Skeletal muscle satellite cell (primary cell): ENCODE measurements around the gene PPP2CA.
"Not testable (repeated sequence)": the region's sequence is repeated elsewhere in the genome, so short reads cannot be mapped to it uniquely, and the experiment has no call there.

Experiments used
- H3K27me3 ChIP-seq: 2 replicates; pipeline ENCODE4 v1.7.0; 2013; ENCODE audit warnings: low read length; ENCODE audit not compliant: control insufficient read depth, insufficient read depth
- H3K36me3 ChIP-seq: 2 replicates; pipeline ENCODE4 v1.7.0; 2013; ENCODE audit warnings: mild to moderate bottlenecking, control low read depth, low read length; ENCODE audit not compliant: insufficient read depth
- H3K4me1 ChIP-seq: 2 replicates; pipeline ENCODE4 v1.7.0; 2013; ENCODE audit warnings: low read length; ENCODE audit not compliant: control insufficient read depth, insufficient read depth
- H3K4me2 ChIP-seq: 2 replicates; pipeline ENCODE4 v1.7.0; 2013; ENCODE audit warnings: mild to moderate bottlenecking, low read length
- H3K4me3 ChIP-seq: 2 replicates; pipeline ENCODE4 v1.7.0; 2013; ENCODE audit warnings: low read length
- H3K9ac ChIP-seq: 2 replicates; pipeline ENCODE4 v1.7.0; 2013; ENCODE audit warnings: mild to moderate bottlenecking, low read depth, low read length, moderate library complexity
- H3K9me3 ChIP-seq: replicated peaks from 2 replicates; pipeline ENCODE4 v1.7.0; 2013; ENCODE audit warnings: mild to moderate bottlenecking, control low read depth, low read length

The PPP2CA gene

DNA sequence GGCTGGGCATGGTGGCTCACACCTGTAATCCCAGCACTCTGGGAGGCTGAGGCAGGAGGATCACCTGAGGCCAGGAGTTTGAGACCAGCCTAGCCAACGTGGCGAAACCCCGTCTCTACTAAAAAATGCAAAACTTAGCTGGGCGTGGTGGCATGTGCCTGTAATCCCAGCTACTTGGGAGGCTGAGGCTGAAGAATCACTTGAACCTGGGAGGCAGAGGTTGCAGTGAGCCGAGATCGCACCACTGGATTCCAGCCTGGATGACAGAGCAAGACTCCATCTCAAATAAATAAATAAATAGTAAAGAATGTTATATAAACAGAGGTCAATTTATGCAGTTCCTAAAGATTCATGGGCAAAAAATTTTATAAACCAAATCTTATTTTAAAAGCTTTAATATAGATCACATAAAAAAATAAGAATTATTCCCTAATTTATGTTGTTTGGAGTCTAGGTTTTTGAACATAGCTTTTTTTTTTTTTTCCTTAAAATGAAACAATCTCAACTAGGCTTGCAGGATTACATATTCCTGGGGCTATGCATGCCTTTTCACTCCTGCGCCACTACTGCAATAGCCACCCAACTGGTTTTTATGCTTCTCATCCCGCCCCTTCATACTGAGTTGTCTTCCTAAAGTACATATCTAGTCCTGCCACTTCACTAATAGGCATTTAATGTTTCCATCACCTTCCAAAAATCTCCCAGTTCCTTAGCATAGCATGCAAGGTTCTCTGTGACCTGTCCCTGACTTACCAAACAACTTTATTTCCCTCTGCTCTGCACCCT, 27.7 kb upstream of the PPP2CA start:
- H3K9me3 ChIP-seq, H3K4me3 ChIP-seq, H3K9ac ChIP-seq, H3K4me2 ChIP-seq, H3K27me3 ChIP-seq, H3K36me3 ChIP-seq: not testable (repeated sequence)
- peaks cover 29% of the 10 kb centered on the region for H3K4me1 ChIP-seq

DNA sequence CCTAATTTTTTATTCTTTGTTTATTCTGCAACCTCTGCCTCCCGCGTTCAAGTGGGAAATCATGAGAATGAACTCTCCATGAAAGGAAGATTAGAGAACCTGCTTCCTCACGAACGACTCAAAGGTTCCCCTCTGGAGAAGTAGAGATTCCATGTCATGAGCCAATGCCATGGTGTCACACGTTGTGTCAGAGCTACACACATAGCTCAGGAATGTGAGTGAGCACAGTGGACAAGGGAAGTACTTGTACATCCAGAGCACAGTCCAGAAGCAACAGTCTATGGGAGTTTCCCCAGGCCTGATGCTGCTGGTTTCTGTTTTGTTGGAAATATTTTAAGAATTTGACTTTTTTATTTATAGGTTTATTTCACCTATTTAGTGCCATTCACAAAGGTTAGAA, 26.8 kb upstream of the PPP2CA start:
- H3K27me3 ChIP-seq, result no peaks in the 10 kb centered on the region
- no peaks in the 10 kb centered on the region for H3K9me3 ChIP-seq
- no peak overlapping the region for H3K9ac ChIP-seq
- H3K4me2 ChIP-seq, result no peak overlapping the region
- H3K4me1 ChIP-seq, result peaks cover 37% of the 10 kb centered on the region
- no peaks in the 10 kb centered on the region for H3K36me3 ChIP-seq
- H3K4me3 ChIP-seq, result no peak overlapping the region

DNA sequence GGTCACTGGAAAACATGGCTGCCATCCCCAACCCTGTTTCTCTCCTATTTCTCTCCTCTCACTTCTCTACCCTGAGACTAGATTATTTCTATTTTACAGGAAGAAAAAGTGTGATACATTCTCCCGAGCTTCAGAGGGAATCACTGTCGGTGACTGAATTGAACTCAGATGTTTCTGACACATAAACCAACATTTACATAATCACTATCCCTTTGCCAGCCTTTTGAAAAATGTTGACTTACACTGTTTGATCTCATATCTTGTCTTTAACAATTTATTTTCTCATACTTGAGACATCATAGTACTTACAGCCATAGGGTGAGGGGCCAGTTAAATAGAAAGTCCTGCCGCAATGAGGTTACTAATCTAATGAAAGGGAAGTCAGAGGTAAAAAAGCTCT, 25.1 kb upstream of the PPP2CA start:
- Histone ChIP-seq H3K27me3 (no peaks in the 10 kb centered on the region), H3K4me1 (peaks cover 46% of the 10 kb centered on the region)

DNA sequence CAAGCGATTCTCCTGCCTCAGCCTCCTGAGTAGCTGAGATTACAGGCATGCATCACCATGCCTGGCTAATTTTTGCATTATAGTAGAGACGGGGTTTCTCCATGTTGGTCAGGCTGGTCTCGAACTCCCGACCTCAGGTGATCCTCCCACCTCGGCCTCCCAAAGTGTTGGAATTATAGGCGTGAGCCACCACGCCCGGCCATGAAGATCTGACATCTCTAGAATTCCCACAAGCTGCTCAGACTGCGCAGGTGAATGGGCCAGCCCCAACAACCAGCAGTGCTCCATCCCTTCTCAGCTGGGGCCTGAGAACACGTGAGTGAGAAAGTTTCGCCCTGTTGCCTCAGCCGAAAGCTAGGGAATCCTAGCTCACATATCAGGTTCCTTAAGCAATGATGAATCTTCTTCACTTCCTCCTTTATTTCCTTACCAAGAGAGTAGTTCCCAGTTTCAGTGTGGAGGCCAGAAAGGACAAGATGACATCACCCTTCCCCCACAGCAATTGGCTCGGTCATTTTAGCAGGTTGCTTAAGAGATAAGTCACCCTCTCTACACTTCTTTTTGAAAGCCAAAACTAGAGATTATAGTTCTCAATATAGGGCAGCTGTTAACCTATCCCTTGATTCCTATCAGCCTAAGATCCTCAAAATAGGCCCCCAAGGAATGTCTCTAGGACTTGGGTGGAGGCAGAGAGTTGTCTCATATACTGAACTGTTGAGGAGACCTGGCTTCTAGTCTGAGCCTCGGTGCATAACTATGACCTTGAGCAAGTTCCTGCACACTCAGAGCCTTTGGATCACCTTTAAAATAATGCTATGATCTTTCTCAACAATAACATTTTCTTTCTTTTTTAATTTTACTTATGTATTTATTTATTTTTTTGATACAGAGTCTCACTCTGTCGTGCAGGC, 23.9 kb upstream of the PPP2CA start:
- H3K4me2 ChIP-seq, result no peak overlapping the region
- no peaks in the 10 kb centered on the region for H3K36me3 ChIP-seq
- H3K4me3 ChIP-seq, result no peak overlapping the region
- H3K9me3 ChIP-seq, result no peaks in the 10 kb centered on the region
- peaks cover 46% of the 10 kb centered on the region for H3K4me1 ChIP-seq
- H3K9ac ChIP-seq, result no peak overlapping the region
- H3K27me3 ChIP-seq, result no peaks in the 10 kb centered on the region

More for the DNA sequence above, 25.1 kb upstream of the PPP2CA start:
- Histone ChIP-seq H3K9me3 (no peaks in the 10 kb centered on the region), H3K4me3 (no peak overlapping the region), H3K36me3 (no peaks in the 10 kb centered on the region), H3K4me2 (no peak overlapping the region), H3K9ac (no peak overlapping the region)

DNA sequence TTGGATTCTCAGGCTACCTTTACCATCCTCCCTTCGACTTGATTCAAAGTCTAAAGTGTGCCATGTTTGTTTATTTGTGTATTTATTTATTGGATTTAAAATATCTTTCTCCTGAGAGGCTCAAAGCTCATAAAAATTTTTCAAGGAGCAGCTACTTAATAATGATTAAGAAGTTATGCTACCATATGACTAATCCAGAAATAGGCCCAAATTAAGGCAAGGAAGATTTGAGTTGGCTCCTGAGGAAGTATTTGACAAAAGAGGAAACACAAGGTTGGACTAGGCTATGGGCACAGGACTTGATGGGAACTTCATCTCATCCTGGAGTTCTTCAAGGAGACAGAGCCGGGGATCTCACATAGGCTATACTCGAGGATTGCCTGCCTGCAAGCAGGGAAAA, 22.4 kb upstream of the PPP2CA start:
- no peak overlapping the region for H3K9ac ChIP-seq
- no peak overlapping the region for H3K4me3 ChIP-seq
- H3K4me1 ChIP-seq, result peaks cover 51% of the 10 kb centered on the region
- no peaks in the 10 kb centered on the region for H3K9me3 ChIP-seq
- H3K4me2 ChIP-seq, result no peak overlapping the region
- no peaks in the 10 kb centered on the region for H3K36me3 ChIP-seq
- no peaks in the 10 kb centered on the region for H3K27me3 ChIP-seq

DNA sequence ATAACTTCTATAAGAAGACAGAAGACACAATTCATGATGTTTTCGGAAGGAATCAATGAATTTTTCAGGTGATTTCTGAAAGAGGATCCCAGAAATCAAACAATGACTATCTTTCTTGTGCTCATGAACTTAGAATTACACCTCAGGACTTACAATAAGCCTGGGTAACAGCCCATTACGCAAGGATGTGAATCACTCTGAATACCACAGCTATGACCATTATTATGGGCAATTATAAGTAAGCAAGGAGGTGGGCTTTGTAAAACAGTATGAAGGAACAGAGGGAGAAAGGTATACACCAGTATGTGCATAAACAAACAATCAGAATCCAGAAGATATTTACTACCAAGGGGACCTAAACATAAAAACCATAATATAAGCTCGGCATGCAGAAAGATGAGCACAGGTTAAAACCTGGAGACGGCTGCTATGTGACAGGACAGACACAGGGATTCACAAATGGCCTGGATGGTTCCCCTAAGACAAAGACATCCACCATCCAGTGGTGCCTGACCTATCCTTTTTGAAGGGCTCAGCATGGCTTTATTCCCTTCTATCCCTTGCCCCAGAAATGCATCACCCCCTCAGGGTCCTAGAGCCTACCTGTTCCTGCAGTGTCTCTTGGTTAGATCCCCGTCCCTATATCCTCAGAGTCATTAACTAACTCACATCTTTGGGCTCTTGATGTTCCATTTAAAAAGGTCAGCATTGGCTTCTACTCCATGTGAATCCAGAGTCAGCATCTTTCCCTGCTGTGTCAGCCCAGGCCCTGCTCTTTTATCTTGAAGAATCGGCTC, 21.8 kb upstream of the PPP2CA start:
- peak overlapping the region; percentile 55 for H3K4me2 ChIP-seq
- no peaks in the 10 kb centered on the region for H3K36me3 ChIP-seq
- no peaks in the 10 kb centered on the region for H3K27me3 ChIP-seq
- H3K4me1 ChIP-seq, result peaks cover 45% of the 10 kb centered on the region
- H3K9me3 ChIP-seq, result no peaks in the 10 kb centered on the region
- H3K9ac ChIP-seq, result no peak overlapping the region
- H3K4me3 ChIP-seq, result peak overlapping the region; percentile 17

DNA sequence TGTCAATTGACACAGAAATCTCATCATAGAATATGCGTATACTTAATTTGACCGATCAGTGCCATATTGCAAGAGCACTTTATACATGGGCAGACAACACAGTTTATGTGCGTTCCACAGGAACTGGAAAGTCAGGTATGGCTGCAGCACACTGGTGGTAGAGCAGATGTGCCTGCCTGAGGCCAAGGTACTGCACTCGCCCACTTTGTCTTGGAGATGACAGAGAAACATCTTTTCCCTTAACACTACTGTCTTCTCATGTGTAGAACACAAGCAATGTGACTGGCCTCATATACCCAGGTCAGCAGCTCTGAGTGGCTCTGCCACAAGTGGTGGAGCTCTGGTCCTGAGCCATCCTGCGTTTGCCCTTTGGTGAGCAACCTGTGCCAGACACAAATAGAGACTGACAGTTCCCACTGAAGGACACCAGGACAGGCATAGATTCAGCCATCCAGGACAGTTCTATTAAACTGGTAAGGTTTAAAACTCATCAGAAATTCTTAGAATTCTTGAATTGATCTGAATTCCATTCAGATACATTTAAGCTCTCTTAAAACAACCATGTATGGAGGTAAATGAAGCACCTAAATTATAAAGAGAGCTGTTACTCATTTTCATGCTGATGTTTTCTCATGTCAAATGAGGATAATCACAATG, 21.0 kb upstream of the PPP2CA start:
- H3K4me2 ChIP-seq, result peak overlapping the region; percentile 27
- H3K36me3 ChIP-seq, result no peaks in the 10 kb centered on the region
- peaks cover 46% of the 10 kb centered on the region for H3K4me1 ChIP-seq
- no peak overlapping the region for H3K4me3 ChIP-seq
- H3K27me3 ChIP-seq, result no peaks in the 10 kb centered on the region
- H3K9ac ChIP-seq, result no peak overlapping the region
- H3K9me3 ChIP-seq, result no peaks in the 10 kb centered on the region

DNA sequence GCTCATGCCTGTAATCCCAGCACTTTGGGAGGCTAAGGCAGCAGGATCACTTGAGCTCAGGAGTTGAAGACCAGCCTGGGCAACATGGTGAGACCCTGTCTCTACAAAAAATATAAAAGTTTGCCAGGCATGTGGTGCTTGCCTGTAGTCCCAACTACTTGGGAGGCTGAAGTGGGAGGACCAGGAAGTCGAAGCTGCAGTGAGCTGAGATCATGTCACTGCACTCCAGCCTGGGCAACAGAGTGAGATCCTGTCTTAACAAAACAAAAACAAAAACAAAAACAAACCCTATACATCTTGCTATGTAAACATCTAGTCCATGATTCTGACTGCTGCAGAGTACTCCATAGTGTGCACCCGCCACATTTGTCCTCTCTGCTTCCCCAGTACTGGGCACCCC, 19.8 kb upstream of the PPP2CA start:
- Histone ChIP-seq H3K9me3 (no peaks in the 10 kb centered on the region), H3K9ac (no peak overlapping the region), H3K36me3 (no peaks in the 10 kb centered on the region)

DNA sequence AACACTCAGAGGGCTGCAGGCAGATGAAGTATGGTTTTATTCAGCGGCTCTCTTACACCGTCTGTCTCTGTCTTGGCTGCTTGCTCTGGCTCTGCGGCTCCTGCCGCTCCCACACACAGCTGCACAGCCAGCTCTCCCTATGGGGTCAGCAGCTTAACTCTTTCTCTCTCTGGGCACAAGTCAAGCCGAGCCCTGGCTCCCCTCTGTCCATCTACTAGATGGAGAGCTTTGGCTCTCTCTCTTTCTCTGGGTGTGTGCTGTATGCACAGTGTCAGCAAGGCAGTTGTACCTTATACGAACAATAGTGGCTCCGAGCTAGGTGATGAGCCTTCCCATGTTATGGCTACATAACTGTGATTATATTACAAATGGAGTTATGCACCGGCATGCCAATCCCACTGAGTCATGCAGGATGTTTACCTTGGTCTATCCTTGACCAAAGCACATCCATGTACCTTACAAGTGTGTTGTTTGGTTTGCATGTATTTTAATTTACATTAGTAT, 19.3 kb upstream of the PPP2CA start:
- Histone ChIP-seq H3K27me3 (no peaks in the 10 kb centered on the region), H3K9me3 (no peaks in the 10 kb centered on the region), H3K4me2 (peak overlapping the region; percentile 59), H3K36me3 (no peaks in the 10 kb centered on the region), H3K4me3 (peak overlapping the region; percentile 18), H3K9ac (no peak overlapping the region), H3K4me1 (peaks cover 46% of the 10 kb centered on the region)

More for the DNA sequence above, 19.8 kb upstream of the PPP2CA start:
- Histone ChIP-seq H3K4me2 (peak overlapping the region; percentile 59), H3K27me3 (no peaks in the 10 kb centered on the region), H3K4me1 (peaks cover 46% of the 10 kb centered on the region), H3K4me3 (no peak overlapping the region)

DNA sequence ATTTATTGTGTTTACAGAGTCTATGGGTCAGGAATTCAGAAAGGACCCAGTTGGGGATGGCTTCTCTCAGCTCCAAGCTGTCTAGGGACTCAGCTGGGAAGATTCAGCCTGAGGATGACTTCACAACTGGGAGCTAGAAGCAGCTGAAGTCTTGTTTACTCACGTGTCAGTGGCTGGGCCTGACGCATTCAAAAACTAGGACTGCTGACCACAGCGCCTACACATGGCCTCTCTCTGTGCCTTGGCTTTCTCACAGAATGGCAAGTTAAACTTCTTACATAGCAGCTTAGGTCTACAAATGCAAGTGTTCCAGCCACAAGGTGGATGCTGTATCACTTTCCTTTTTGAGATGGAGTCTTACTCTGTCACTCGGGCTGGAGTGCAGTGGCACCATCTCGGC, 16.3 kb upstream of the PPP2CA start:
- no peaks in the 10 kb centered on the region for H3K9me3 ChIP-seq
- no peak overlapping the region for H3K9ac ChIP-seq
- H3K27me3 ChIP-seq, result peaks cover 2% of the 10 kb centered on the region
- no peaks in the 10 kb centered on the region for H3K36me3 ChIP-seq
- H3K4me1 ChIP-seq, result peaks cover 27% of the 10 kb centered on the region
- H3K4me3 ChIP-seq, result no peak overlapping the region
- no peak overlapping the region for H3K4me2 ChIP-seq
